Dendritic cell treated with granulocyte-macrophage colony-stimulating factor and Interleukin-4, amounts not matched to agents 40 ng/mL and 50 ng/mL, for 4 days (primary cell): ENCODE data around the gene SPEG.
A peak's percentile ranks its signal among the peaks of the same experiment; 100 is the strongest.
"Not testable (repeated sequence)": the region's sequence is repeated elsewhere in the genome, so short reads cannot be mapped to it uniquely, and the experiment has no call there.

Experiments
- H3K27ac Mint-ChIP-seq: one replicate; pipeline ENCODE4 v1.8.0; 2022; ENCODE audit warnings: mild to moderate bottlenecking, mixed read lengths
- H3K27me3 Mint-ChIP-seq: one replicate; pipeline ENCODE4 v1.8.0; 2022; ENCODE audit warnings: mild to moderate bottlenecking, mixed read lengths
- H3K36me3 Mint-ChIP-seq: one replicate; pipeline ENCODE4 v1.8.0; 2022; ENCODE audit warnings: low read depth, mixed read lengths
- H3K4me1 Mint-ChIP-seq: one replicate; pipeline ENCODE4 v1.8.0; 2022; ENCODE audit warnings: low read depth, mixed read lengths
- H3K4me3 Mint-ChIP-seq: one replicate; pipeline ENCODE4 v1.8.0; 2022; ENCODE audit warnings: mild to moderate bottlenecking, moderate library complexity, mixed read lengths
- H3K9me3 Mint-ChIP-seq: one replicate; pipeline ENCODE4 v1.8.0; 2022; ENCODE audit warnings: mixed read lengths
- intact Hi-C: fragments of 100-400 bp; cut with micrococcal nuclease; formaldehyde crosslinking; loops from one replicate; pipeline ENCODE4 v1.15.0; 2022

SPEG gene

DNA sequence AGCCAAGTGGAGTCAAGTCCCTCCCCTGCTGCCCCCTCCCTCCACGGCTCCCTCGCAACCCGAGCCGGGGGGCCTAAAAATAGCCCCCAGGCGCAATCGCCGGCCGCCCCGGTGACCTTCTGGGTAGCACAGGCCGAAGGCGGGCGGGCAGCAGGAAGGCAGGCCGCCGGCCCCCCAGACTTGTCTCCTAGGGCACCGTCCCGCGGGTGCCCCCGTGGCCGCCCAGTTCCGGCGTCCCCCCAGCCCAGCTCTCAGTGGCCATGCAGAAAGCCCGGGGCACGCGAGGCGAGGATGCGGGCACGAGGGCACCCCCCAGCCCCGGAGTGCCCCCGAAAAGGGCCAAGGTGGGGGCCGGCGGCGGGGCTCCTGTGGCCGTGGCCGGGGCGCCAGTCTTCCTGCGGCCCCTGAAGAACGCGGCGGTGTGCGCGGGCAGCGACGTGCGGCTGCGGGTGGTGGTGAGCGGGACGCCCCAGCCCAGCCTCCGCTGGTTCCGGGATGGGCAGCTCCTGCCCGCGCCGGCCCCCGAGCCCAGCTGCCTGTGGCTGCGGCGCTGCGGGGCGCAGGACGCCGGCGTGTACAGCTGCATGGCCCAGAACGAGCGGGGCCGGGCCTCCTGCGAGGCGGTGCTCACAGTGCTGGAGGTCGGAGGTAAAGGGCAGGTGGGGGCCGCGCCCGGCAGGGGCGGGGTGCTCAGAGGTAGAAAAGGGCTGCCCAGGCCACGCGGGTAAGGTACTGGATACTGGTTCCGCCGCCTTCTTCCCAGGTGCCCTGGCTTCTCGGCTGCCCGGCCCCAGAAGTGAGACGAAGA is at the start of gene SPEG:
SPEG (plus strand) TSS at position 126 of the 808 bp plus-strand sequence; CDS start at position 261, 135 bp downstream.
- Mint-ChIP-seq H3K27me3 (peaks cover 32% of the 10 kb centered on the region), H3K36me3 (no peaks in the 10 kb centered on the region), H3K9me3 (no peaks in the 10 kb centered on the region), H3K4me3 (no peak within 1 kb of the TSS), H3K4me1 (peaks cover 10% of the 10 kb centered on the region), H3K27ac (no peak within 1 kb of the TSS)
- intact Hi-C loops, result no loop called here

DNA sequence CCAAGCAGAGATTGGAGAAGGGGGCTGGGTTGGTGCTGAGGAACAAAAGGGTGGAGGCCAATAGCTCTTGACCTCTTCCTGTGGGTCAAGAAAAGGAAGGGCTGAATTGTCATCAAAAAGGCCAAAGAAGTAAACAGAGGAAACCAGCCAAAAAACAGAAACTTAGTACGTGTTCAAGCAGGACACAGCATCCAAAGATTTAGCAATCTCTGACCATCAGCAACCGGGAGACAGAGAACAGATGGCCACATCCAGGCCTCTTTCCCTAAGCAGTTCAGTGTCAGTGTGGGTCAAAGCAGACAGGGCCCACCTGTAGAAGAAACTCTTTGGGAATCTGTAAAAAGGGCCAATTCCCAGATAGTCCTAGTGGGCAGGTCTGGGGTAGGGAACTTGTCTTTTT is 49.8 kb upstream of the SPEG start:
- Mint-ChIP-seq H3K9me3 (no peaks in the 10 kb centered on the region), H3K27ac (no peak overlapping the region), H3K4me1 (peaks cover 61% of the 10 kb centered on the region), H3K27me3 (no peaks in the 10 kb centered on the region), H3K4me3 (no peak overlapping the region), H3K36me3 (peaks cover 79% of the 10 kb centered on the region)
- intact Hi-C loops, result loop anchor here (5.0 to 10.0 kb wide), 2 partner anchors 108 to 210 kb away; partner anchors contain the start of genes CNPPD1, DNAJB2, RETREG2 and SLC23A3

DNA sequence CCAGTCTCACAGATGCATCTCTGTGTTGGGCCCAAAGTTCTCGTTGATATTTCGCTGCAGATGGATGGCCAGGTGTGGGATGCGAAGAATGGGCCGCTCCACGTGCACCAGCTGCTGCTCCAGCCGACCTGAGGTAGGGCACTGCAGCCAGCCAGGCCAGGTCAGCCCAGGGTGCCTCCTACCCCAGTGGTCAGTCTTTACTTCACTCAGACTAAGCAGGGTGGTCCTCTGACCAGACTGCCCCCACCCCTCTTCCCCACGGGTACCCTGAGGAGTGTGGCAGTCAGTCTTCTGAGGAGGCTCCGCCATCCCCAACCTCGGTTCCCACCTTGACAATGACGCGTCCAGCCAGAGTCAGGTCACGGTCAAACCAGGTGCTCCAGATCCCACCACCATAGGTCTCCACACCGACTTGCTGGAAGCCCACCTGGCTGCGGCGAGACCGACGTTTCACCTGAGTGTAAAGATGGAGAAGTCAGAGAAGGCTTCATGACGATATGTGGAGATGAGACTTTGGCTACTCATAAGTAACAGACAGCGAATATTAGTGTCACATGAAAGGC is 48.6 kb upstream of the SPEG start:
- Mint-ChIP-seq H3K27ac (no peak overlapping the region), H3K9me3 (no peaks in the 10 kb centered on the region), H3K4me3 (peak overlapping the region; percentile 27), H3K4me1 (peaks cover 58% of the 10 kb centered on the region), H3K36me3 (peaks cover 67% of the 10 kb centered on the region), H3K27me3 (no peaks in the 10 kb centered on the region)
- intact Hi-C loops, result loop anchor here (5.0 to 10.0 kb wide), 2 partner anchors 109 to 211 kb away; partner anchors contain the start of genes CNPPD1, DNAJB2, RETREG2 and SLC23A3

DNA sequence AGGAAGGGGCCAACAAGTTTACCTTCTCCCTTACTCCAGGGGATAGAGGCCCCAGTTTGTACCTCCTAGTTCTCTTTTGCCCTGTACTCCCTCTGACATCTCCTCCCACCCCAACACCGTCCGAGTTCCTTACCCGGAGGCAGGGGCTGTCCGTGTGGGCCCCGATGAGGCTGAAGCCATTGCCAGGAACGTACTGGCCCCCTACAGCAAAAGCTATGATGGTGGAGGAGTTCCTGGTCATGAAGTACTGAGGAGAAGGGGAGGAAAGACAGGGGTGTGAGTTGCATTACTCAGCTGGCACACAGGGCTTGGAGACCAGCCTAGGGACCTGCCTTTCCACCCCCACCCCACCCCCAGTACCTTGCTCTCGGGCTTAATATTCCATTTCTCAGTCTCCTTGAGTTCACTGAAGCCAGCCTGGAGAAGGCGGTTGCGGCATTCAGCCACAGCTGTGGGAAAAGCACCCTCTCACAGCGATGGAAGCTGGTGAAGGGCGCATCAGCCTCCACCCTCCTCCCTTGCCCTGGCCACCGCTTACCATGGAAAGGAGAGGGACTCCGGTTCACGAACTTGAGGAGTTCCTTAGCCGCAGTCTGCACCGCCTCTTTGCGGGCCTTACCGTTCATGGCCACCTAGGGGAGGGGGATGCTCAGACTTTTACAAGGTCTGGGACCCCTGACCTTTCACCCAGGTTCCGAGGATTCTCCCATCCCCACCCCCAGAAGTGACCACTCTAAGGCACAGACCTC is 47.9 kb upstream of the SPEG start:
- Mint-ChIP-seq H3K27me3 (no peaks in the 10 kb centered on the region), H3K4me1 (peaks cover 54% of the 10 kb centered on the region), H3K4me3 (peak overlapping the region; percentile 89), H3K9me3 (no peaks in the 10 kb centered on the region), H3K27ac (peak overlapping the region; percentile 88), H3K36me3 (peaks cover 60% of the 10 kb centered on the region)
- intact Hi-C loops, result loop anchor here (5.0 to 10.0 kb wide), 2 partner anchors 109 to 212 kb away; partner anchors contain the start of genes CNPPD1, DNAJB2, RETREG2 and SLC23A3

- intact Hi-C loops, result loop anchor here (1.0 to 10.0 kb wide), 4 partner anchors 11 to 213 kb away; partner anchors contain the start of genes CNPPD1, DNAJB2, GMPPA and RETREG2
These were observed 47.1 kb upstream of the SPEG start, which contains the start of gene DNPEP for GRCh38 chr2:219387306-219388120. Gene DNPEP (minus strand): TSS chr2:219387912. CDS start chr2:219387794, 118 bp downstream.

DNA sequence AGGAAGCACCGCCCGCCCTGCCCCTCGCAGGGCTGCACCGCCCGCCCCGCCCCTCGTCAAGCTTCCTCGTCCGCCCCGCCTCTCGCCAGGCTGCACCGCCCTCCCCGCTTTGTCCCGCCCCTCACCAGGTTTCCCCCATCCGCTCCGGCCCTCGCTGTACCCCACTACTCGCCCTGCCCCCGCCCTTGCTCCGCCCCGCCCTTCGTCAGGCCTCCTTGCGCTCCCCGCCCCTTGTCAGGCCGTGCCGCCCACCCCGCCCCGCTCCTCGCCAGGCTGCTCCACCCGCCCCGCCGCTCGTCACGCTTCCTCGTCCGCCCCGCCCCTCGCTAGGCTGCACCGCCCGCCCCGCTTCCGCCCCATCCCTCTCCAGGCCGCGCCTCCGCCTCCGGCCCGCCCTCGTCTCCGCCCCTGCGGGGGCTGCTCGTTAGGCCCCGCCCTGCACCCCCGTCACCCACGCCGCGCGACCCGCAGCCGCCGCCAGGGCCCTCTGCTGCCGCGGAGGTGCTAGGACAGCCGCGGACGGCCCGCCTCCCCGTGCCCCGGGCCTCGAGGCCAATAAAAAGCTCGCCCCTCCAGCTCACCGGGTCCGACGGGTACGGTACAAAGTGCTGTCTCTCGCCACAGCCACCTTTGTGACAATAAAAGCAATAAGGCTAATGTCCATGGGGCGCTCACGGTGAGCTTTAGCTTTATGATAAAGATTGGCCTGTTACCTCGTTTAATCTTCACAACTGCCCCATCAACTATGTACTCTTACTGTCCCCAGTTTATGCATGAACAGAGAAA is 46.3 kb upstream of the SPEG start:
- Mint-ChIP-seq H3K4me3 (peak overlapping the region; percentile 65), H3K4me1 (peaks cover 44% of the 10 kb centered on the region), H3K9me3 (no peaks in the 10 kb centered on the region), H3K36me3 (peaks cover 44% of the 10 kb centered on the region), H3K27me3 (peaks cover 5% of the 10 kb centered on the region), H3K27ac (peak overlapping the region; percentile 88)
- intact Hi-C loops, result loop anchor here (1.0 to 10.0 kb wide), 4 partner anchors 10 to 214 kb away; partner anchors contain the start of genes CNPPD1, DNAJB2, GMPPA and RETREG2

More at GRCh38 chr2:219387306-219388120, 47.1 kb upstream of the SPEG start, which contains the start of gene DNPEP:
- Mint-ChIP-seq H3K4me3 (peak within 1 kb of the TSS; percentile 89), H3K36me3 (peaks cover 52% of the 10 kb centered on the region), H3K27ac (peak within 1 kb of the TSS; percentile 88), H3K9me3 (no peaks in the 10 kb centered on the region), H3K4me1 (peaks cover 52% of the 10 kb centered on the region), H3K27me3 (peaks cover under 1% of the 10 kb centered on the region)

GRCh38 chr2:219388907-219389156 is 45.8 kb upstream of the SPEG start:
- Mint-ChIP-seq H3K9me3 (peaks cover 5% of the 10 kb centered on the region), H3K27ac (peak overlapping the region; percentile 88), H3K36me3 (peaks cover 42% of the 10 kb centered on the region), H3K27me3 (peaks cover 7% of the 10 kb centered on the region), H3K4me1 (peaks cover 42% of the 10 kb centered on the region), H3K4me3 (no peak overlapping the region)
- intact Hi-C loops, result loop anchor here (1.0 to 10.0 kb wide), 4 partner anchors 9 to 214 kb away; partner anchors contain the start of genes CNPPD1, DNAJB2, GMPPA and RETREG2

- H3K36me3 Mint-ChIP-seq, result peaks cover 16% of the 10 kb centered on the region
- peaks cover 12% of the 10 kb centered on the region for H3K9me3 Mint-ChIP-seq
- H3K27me3 Mint-ChIP-seq, result peaks cover 10% of the 10 kb centered on the region
- intact Hi-C loops, result no loop called here
- H3K4me1 Mint-ChIP-seq, result peaks cover 40% of the 10 kb centered on the region
- H3K27ac Mint-ChIP-seq, result no peak overlapping the region
- H3K4me3 Mint-ChIP-seq, result no peak overlapping the region
These were observed 41.9 kb upstream of the SPEG start for GRCh38 chr2:219392754-219393153.

GRCh38 chr2:219395056-219395455 is 39.6 kb upstream of the SPEG start:
- H3K4me1 Mint-ChIP-seq, result peaks cover 56% of the 10 kb centered on the region
- peaks cover 18% of the 10 kb centered on the region for H3K36me3 Mint-ChIP-seq
- H3K9me3 Mint-ChIP-seq, result peaks cover 12% of the 10 kb centered on the region
- not testable (repeated sequence) for H3K4me3 Mint-ChIP-seq, H3K27me3 Mint-ChIP-seq
- H3K27ac Mint-ChIP-seq, result peak overlapping the region; percentile 65
- intact Hi-C loops, result loop anchor here (5.0 kb wide), 1 partner anchor 202 kb away; the partner anchor contains the start of gene STK11IP

DNA sequence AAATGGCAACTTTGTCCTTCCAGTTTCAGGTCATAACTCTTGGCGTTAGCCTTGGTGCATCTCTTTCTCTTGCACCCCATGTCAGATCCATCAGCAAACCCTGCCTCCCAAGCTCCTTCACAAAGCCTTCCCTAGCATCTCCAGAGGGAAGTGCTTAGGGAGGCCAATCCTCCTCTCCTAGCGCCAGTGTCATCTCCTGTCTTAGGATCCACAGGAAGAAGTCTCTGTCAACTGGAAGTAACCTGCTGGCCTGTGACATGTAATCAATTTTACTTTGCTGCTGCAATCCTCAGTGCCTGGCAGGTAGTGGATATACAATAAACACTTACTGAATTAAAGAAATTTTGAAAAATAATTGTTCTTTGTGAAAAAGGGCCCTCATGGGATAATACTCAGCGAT is 39.0 kb upstream of the SPEG start:
- intact Hi-C loops, result loop anchor here (5.0 kb wide), 1 partner anchor 202 kb away; the partner anchor contains the start of gene STK11IP
- Mint-ChIP-seq H3K27me3 (peaks cover 10% of the 10 kb centered on the region), H3K9me3 (peaks cover 12% of the 10 kb centered on the region), H3K4me1 (peaks cover 62% of the 10 kb centered on the region), H3K36me3 (peaks cover 22% of the 10 kb centered on the region), H3K4me3 (no peak overlapping the region), H3K27ac (peak overlapping the region; percentile 9)

DNA sequence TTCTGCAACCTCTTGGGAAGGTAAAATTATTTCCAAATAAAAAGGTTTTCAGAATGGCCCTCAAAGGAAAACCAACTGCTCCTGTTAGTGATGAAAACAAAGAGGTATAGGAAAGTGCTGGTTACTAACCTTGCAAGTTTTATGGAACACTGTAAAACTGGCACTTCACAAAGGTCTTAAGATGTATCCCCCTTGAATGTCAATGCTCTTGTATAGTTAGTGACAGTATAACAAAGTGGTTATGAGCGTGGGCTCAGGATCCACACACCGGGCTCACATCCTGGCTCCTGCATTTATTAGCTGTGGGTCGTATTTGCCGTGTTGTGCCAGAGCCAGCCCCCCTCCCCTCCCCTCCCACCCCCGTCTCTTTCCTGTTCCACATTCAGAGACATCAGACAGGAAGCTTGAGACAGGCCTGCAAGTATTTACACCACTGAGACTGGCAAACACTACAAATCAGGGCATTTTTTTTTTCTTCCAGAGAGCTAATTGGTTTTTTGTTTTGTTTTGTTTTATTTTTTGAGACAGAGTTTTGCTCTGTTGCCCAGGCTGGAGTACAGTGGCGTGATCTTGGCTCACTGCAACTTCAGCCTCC is 37.7 kb upstream of the SPEG start:
- Mint-ChIP-seq H3K36me3 (peaks cover 22% of the 10 kb centered on the region), H3K9me3 (peaks cover 12% of the 10 kb centered on the region), H3K4me1 (peaks cover 68% of the 10 kb centered on the region), H3K4me3 (peak overlapping the region; percentile 39), H3K27ac (peak overlapping the region; percentile 99), H3K27me3 (peaks cover 10% of the 10 kb centered on the region)
- intact Hi-C loops, result loop anchor here (5.0 kb wide), 1 partner anchor 200 kb away; the partner anchor contains the start of gene STK11IP
